Breast epithelium (tissue), 4 donors: ENCODE measurements around the gene OR6T1. TPM values are rescaled to one million over a fixed set of nuclear protein-coding genes. Genes with fewer than 3 reads are reported as not detected.

Experiments
- DNase-seq, 2 donors: peaks; one replicate each; pipeline ENCODE4 v3.0.0-alpha.2; 2019; ENCODE audit warnings: low spot score in 2 of 2
- H3K27ac ChIP-seq, 2 donors: fragments of 200-600 bp; sonication (generic) in 1 of 2; one replicate each; pipeline ENCODE4 v1.5.1; 2016 to 2019; ENCODE audit warnings: mild to moderate bottlenecking in 1 of 2
- H3K27me3 ChIP-seq, 2 donors: fragments of 200-600 bp; sonication (generic) in 1 of 2; one replicate each; pipeline versions ENCODE4 v1.5.1 to v1.6.0; 2017 to 2019; ENCODE audit warnings: control low read depth in 1 of 2, mild to moderate bottlenecking in 1 of 2
- H3K36me3 ChIP-seq: fragments of 200-600 bp; one replicate; pipeline ENCODE4 v1.5.1; 2019
- H3K4me1 ChIP-seq, 2 donors: fragments of 200-600 bp; sonication (generic); one replicate each; pipeline ENCODE4 v1.5.1; 2016 to 2019; ENCODE audit warnings: control low read depth in 1 of 2
- H3K4me3 ChIP-seq, 3 donors: fragments of 200-600 bp; sonication (generic); 1 replicate in 2 of 3; 2 replicates in 1 of 3; pipeline ENCODE4 v1.5.1; 2016 to 2019; ENCODE audit warnings: mild to moderate bottlenecking in 3 of 3, moderate library complexity in 2 of 3
- H3K9me3 ChIP-seq, 2 donors: fragments of 200-600 bp; sonication (generic) in 1 of 2; one replicate each; pipeline ENCODE4 v1.5.1; 2016 to 2019; ENCODE audit warnings: control low read depth in 1 of 2
- CTCF ChIP-seq, 3 donors: fragments of 450-650 bp; IDR thresholded peaks; one replicate each; pipeline ENCODE4 v1.5.1; 2016 to 2017; ENCODE audit warnings: antibody characterized with exemption in 3 of 3, mild to moderate bottlenecking in 3 of 3, moderate library complexity in 3 of 3
- POLR2A ChIP-seq: fragments of 450-650 bp; IDR thresholded peaks from one replicate; pipeline ENCODE4 v1.6.1; 2016; ENCODE audit warnings: antibody characterized with exemption, mild to moderate bottlenecking, moderate library complexity
- POLR2AphosphoS5 ChIP-seq, 3 donors: sonication (generic); formaldehyde crosslinking; IDR thresholded peaks; one replicate each; pipeline ENCODE4 v1.6.1; 2017; ENCODE audit warnings: antibody characterized with exemption in 3 of 3
- intact Hi-C: fragments of 100-400 bp; cut with DNase I; formaldehyde crosslinking; loops from one replicate; pipeline ENCODE4 v1.15.1; 2023; ENCODE audit warnings: low total_unique reads
- total RNA-seq, 3 donors: library from RNA; depleted of rRNA; stranded (reverse); fragments of >200 nt; gene quantifications; one replicate each; pipeline ENCODE4 v1.1.0, GENCODE V29; 2016

Gene OR6T1
- total RNA-seq, 3 donors from 2014 or later = not detected

- intact Hi-C loops = no loop called here
- Histone ChIP-seq H3K27ac (no peak overlapping the region), H3K9me3 (no peaks in the 10 kb centered on the region), H3K27me3 (no peaks in the 10 kb centered on the region), H3K4me1 (no peaks in the 10 kb centered on the region), H3K36me3 (no peaks in the 10 kb centered on the region), H3K4me3 (no peak overlapping the region)
- no peak for TF ChIP-seq POLR2A
- TF ChIP-seq POLR2AphosphoS5 (IDR thresholded peaks at IDR 0.05) = no peak
- TF ChIP-seq CTCF (IDR thresholded peaks at IDR 0.05) = no peak
- no peak for DNase-seq
These were observed 19.6 kb downstream of the OR6T1 start for GRCh38 chr11:123924027-123924426.

GRCh38 chr11:123920943-123921342 lies 22.7 kb downstream of the OR6T1 start:
- intact Hi-C loops = no loop called here
- no peak overlapping the region for H3K27ac ChIP-seq

GRCh38 chr11:123905826-123906225 lies 37.8 kb downstream of the OR6T1 start:
- H3K4me3 ChIP-seq = no peak overlapping the region
- no peaks in the 10 kb centered on the region for H3K27me3 ChIP-seq
- H3K9me3 ChIP-seq = no peaks in the 10 kb centered on the region
- no peak overlapping the region for H3K27ac ChIP-seq
- no peaks in the 10 kb centered on the region for H3K4me1 ChIP-seq
- intact Hi-C loops = no loop called here
- no peaks in the 10 kb centered on the region for H3K36me3 ChIP-seq
- TF ChIP-seq POLR2AphosphoS5 (IDR thresholded peaks at IDR 0.05) = no peak
- TF ChIP-seq POLR2A = no peak
- TF ChIP-seq CTCF (IDR thresholded peaks at IDR 0.05) = no peak
- no peak for DNase-seq

More at GRCh38 chr11:123920943-123921342, 22.7 kb downstream of the OR6T1 start:
- Histone ChIP-seq H3K9me3 (no peaks in the 10 kb centered on the region), H3K36me3 (no peaks in the 10 kb centered on the region), H3K4me1 (no peaks in the 10 kb centered on the region), H3K27me3 (no peaks in the 10 kb centered on the region), H3K4me3 (no peak overlapping the region)
- TF ChIP-seq CTCF (IDR thresholded peaks at IDR 0.05) (no peak), POLR2A (no peak), POLR2AphosphoS5 (IDR thresholded peaks at IDR 0.05) (no peak)
- no peak for DNase-seq

- Histone ChIP-seq H3K27me3 (no peaks in the 10 kb centered on the region), H3K4me3 (no peak overlapping the region), H3K36me3 (no peaks in the 10 kb centered on the region), H3K9me3 (no peaks in the 10 kb centered on the region), H3K4me1 (no peaks in the 10 kb centered on the region), H3K27ac (no peak overlapping the region)
- TF ChIP-seq POLR2A (no peak), CTCF (IDR thresholded peaks at IDR 0.05) (no peak), POLR2AphosphoS5 (IDR thresholded peaks at IDR 0.05) (no peak)
- no peak for DNase-seq
- intact Hi-C loops = no loop called here
These were observed 38.7 kb downstream of the OR6T1 start for GRCh38 chr11:123904932-123905331.

GRCh38 chr11:123903932-123904331 lies 39.7 kb downstream of the OR6T1 start:
- H3K4me1 ChIP-seq = no peaks in the 10 kb centered on the region
- H3K9me3 ChIP-seq = no peaks in the 10 kb centered on the region
- no peak overlapping the region for H3K27ac ChIP-seq
- no peaks in the 10 kb centered on the region for H3K27me3 ChIP-seq
- DNase-seq = no peak
- H3K36me3 ChIP-seq = no peaks in the 10 kb centered on the region
- no peak overlapping the region for H3K4me3 ChIP-seq
- TF ChIP-seq CTCF (IDR thresholded peaks at IDR 0.05) = no peak
- TF ChIP-seq POLR2A = no peak
- TF ChIP-seq POLR2AphosphoS5 (IDR thresholded peaks at IDR 0.05) = no peak
- intact Hi-C loops = no loop called here
